ENCODE measurements around the gene RNF114.

- TF ChIP-seq, protein P1, sequence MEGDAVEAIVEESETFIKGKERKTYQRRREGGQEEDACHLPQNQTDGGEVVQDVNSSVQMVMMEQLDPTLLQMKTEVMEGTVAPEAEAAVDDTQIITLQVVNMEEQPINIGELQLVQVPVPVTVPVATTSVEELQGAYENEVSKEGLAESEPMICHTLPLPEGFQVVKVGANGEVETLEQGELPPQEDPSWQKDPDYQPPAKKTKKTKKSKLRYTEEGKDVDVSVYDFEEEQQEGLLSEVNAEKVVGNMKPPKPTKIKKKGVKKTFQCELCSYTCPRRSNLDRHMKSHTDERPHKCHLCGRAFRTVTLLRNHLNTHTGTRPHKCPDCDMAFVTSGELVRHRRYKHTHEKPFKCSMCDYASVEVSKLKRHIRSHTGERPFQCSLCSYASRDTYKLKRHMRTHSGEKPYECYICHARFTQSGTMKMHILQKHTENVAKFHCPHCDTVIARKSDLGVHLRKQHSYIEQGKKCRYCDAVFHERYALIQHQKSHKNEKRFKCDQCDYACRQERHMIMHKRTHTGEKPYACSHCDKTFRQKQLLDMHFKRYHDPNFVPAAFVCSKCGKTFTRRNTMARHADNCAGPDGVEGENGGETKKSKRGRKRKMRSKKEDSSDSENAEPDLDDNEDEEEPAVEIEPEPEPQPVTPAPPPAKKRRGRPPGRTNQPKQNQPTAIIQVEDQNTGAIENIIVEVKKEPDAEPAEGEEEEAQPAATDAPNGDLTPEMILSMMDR (optimal IDR thresholded peaks at IDR 0.05 in 1 of 3, IDR thresholded peaks at IDR 0.05 in 1 of 3, conservative IDR thresholded peaks at IDR 0.05 in 1 of 3; ENCODE audit: extremely low read depth in 1 of 3, insufficient read depth in 2 of 3, low read length in 3 of 3), result no peak
- no peak for TF ChIP-seq EZH2 (IDR thresholded peaks at IDR 0.05; ENCODE audit: low read length)
Measured at GRCh38 chr20:49906615-49907154, 29.5 kb upstream of the RNF114 start.
